GM21423 (cell line): ENCODE data around the gene SSR3.
A peak's percentile ranks its signal among the peaks of the same experiment; 100 is the strongest.
"Not testable (repeated sequence)": the region's sequence is repeated elsewhere in the genome, so short reads cannot be mapped to it uniquely, and the experiment has no call there.

Experiments
- ATAC-seq: cut with Tn5 transposase; IDR thresholded peaks from one replicate; pipeline ENCODE4 v1.9.1; 2021; ENCODE audit warnings: mild to moderate bottlenecking, moderate library complexity; ENCODE audit not compliant: unreplicated experiment

The SSR3 gene

DNA sequence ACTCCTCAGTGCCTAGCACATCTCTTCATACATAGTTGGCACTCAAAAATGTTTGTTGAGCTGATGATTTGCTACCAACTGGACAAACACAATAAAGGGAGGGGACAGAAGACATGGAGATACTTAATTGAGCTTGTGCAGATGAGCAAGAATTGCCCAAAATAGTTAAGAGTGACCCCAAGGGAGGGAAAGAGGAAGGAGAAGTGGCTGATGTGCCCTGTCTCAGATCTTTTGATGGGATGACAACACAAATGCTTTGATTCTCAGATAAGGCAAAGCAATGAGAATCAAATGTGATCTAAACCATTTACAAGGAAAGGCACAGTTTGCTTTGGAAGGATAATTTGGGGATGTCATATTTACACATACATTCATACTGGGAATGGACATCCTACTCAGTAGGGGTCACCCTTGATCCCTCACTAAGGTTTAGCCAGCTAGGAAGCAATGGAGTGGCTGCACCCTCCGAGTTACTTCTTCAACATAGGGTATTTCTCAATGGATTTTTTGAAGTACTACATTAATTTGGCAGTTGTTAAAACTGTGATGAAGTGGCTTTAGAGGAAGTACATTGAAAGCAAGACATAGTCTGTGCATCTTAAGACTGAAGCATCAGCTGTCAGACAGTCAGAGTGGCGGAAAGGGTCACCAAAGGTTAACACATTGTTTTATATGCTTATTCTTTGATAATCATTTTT, 21.9 kb upstream of the SSR3 start:
- ATAC-seq: no peak

DNA sequence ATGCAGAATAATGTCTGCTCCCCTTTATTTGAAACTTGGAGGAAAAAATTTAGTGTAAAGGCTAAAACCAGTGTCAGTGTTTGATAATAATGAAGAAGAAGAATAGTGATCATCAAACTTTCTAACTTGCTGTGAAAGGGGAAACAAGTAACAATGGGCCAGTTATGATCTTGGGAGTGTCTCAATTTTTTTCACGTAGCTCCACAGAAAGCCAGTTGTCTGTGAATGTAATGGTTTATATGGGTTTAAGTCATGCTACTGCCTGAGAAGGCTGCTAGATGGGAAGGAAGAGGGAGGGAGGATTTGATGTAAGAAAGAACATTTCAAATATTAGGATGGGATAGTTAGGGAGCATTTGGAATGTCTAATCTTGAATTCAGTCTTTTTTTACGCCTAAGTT, 21.1 kb upstream of the SSR3 start:
- ATAC-seq: no peak

DNA sequence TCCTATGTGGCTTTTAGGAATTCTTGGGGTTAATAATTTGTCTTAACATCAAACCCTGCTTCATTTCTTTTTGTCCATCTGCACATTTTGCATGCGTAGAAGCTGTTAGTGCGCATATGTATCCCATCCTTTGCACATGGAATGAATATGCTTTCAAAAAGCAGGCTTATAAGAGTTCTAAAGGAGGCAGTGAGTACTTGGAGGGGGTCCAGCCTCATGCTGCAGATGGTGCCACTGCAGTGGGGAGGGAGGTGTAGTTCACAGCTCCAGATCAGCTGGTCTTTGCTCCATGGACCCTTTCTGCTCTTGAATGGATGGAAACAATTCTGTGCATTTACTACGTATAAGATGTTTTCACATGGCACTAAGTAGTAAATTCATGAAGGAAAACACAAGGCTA, 20.7 kb upstream of the SSR3 start:
- ATAC-seq: no peak

DNA sequence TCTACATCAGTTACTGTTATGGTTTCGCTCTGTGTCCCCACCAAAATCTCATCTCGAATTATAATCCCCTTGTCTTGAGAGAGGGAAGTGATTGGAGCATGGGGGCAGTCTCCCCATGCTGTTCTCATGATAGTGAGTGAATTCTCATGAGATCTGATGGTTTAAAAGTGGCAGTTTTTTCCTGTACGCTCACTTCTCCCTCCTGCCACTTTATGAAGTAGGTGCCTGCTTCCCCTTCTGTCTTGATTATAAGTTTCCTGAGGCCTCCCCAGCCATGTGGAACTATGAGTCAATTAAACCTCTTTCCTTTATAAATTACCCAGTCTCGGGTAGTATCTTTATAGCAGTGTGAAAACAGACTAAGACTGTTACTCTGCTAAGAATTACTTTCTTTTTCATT, 15.0 kb upstream of the SSR3 start:
- not testable (repeated sequence) for ATAC-seq

DNA sequence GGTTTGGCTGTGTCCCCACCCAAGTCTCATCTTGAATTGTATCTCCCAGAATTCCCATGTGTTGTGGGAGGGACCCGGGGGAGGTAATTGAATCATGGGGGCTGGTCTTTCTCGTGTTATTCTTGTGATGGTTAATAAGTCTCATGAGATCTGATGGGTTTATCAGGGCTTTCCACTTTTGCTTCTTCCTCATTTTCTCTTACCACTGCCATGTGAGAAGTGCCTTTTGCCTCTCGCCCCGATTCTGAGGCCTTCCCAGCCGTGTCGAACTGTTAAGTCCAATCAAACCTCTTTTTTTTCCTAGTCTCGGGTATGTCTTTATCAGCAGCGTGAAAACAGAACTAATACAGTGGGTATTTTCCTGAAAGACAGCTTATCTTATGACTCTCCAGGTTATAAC, 14.1 kb upstream of the SSR3 start:
- not testable (repeated sequence) for ATAC-seq

DNA sequence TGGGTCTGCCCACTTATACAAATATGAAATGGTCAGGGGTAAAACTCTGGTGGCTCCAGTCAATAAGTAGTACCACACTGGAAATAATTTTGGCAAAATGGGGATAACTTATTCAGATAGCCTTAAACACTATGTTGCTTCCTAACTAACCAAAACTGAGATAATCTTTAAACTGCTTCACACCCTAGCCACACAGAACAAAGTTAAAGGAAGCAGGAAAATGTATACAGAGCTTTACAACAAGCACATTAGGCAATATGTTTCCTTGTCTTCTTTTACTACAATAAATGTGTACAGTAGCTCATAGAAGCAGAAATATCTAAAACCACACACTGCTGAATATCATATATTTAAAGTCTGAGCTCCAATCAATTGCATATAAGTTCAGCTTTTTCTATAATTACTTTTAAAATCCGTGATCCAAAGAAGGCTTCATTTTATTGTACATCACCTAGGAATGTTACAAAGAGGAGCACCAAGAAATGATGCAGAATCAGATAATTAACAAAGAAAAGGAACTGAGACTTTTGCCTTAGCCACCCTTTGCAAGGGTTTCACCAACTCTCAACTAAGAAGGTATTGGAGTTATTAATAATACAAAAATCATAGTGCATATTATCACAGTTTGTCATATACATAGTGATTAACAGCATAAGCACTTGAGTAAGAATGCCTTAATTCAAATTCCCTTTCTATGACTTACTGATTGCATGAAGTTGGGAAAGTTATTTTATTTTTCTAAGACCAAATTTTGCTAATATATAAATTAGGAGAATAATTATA, 9.2 kb upstream of the SSR3 start:
- no peak for ATAC-seq

DNA sequence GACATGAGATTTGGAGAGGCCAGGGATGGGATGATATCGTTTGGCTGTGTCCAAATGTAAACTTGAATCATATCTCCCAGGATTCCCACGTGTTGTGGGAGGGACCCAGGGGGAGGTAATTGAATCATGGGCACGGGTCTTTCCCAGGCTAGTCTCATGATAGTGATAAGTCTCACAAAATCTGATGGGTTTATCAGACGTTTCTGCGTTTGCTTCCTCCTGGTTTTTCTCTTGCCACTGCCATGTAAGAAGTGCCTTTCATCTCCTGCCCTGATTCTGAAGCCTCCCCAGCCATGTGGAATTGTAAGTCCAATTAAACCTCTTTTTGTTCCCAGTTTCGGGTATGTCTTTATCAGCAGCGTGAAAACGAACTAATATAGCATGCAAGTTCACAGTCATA, 7.6 kb upstream of the SSR3 start:
- ATAC-seq: not testable (repeated sequence)

DNA sequence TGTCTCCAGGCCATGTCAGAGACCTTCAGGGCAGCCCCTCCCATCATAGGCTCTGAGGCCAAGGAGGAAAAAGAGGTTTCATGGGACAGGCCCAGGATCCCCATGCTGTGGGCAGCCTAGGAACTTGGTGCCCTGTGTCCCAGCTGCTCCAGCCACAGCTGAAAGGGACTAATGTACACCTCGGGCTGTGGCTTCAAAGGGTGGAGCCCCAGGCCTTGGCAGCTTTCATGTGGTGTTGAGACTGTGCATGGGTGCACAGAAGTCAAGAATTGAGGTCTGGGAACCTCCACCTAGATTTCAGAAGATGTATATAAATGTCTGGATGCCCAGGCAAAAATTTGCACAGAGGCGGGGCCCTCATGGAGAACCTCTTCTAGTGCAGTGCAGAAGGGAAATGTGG, 6.6 kb upstream of the SSR3 start:
- no peak for ATAC-seq

DNA sequence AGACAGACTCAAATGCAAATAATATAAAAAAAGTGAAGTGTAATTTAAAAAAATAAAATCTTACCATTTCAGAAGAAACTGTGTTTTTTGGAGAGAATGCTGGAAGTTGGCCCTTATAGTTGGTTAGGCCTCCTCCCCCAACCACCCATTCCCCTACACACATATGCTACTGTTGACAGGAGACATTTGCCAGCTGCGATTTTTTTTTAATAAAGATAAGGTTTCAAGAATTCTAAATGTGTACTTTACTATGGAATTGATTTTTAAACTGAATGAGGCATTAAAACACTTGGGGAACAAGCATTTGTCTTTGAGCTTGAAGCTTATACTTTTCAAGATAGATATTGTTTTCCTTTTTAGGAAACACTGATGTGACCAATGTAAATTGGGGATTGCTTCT, 4.4 kb upstream of the SSR3 start:
- no peak for ATAC-seq

DNA sequence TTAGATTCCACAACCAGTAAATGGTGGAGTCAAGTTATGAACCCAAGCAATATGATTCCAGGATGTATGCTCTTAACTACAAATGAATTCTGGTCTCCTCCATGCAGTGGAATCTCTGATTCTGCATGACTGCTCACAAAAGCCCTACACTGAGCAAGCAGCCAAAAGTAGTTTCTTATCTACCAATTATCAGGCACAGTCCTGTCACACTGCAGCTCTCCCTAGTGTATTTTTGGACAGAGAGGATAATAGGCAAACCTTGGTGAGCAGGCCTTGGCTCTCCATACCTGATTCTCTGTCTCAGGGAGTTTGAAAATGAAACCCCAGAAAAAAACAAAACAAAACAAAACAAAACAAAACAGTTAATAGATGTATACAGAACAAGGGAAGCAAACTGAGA, 3.5 kb upstream of the SSR3 start:
- ATAC-seq: no peak

DNA sequence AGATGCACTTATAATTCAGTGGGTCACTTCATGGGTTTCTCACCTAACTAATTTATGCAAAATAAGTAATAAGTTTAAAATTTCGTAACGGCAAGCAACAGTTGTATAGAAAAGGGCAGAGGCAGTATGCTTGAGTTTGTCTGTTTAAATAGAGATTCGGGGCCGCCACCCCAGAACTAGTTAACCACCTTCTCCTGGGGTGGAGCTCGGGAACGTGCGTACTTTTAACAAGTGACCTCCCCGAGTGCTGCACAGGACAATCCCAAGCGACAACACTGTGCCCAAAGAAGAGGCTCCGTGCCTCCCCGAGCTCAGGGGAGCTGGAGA, 439 bp downstream of the SSR3 start:
- peak; percentile 10 for ATAC-seq

DNA sequence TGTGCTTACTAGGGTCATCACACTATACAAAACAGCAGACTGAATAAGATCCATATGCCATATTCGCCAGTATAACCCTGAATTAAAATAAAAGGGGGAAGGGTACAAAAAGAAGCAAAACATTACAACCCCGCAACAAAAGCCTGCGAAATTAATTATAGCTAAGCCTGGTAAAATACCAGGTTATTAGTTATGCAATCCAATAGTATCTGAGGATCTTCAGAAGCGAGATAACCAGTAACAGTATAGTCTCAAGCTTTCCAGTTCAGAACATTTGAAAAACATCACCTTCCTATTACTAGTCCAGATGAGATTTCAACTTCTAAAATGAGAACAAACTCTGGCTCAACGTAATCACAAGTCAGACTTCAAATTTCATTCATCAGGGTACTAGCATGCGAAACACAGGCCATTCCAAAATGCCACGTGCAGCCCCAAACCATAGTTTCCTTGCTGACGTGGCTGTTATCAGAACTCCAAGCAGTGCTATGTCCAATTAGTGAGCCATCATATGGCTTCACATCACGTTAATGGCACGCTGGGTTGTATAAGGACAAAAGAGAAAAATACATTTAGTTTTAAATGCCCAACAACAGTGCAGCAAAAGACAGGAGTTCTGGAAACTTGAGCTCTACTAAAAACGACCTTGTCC, 1.1 kb downstream of the SSR3 start:
- ATAC-seq: no peak

DNA sequence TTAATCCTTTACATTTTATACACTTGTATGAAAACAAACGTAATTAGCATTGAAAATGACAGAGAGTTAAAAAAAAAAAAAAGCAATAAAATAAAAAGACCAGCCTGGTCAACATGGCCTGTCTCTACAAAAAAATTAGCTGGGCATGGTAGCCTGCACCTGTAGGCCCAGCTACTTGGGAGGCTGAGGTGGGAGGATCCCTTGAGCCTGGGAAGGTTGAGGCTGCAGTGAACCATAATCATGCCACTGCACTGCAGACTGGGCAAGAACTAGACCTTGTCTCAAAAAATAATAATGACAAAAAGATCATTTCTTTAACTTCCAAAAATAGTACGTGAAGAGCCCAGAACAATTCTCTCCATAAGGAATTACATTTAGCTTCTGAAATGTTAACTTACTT, 1.9 kb downstream of the SSR3 start:
- no peak for ATAC-seq

DNA sequence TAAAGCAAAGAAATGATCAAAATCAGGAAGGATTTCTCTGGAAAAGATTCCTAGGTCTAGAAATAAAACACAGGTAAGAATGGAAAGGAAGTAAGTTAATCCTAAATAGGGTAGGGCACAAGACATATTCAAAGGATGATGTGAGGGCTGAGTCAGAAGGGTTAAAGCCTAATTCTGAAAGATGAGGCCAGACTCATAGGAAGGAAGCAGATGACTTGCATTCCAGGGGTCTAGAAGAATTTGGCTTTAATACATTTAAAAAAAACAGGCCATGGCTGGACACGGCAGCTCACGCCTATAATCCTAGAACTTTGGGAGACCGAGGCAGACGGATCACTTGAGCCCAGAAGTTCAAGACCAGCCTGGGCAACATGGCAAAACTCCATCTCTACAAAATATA, 3.2 kb downstream of the SSR3 start:
- no peak for ATAC-seq

DNA sequence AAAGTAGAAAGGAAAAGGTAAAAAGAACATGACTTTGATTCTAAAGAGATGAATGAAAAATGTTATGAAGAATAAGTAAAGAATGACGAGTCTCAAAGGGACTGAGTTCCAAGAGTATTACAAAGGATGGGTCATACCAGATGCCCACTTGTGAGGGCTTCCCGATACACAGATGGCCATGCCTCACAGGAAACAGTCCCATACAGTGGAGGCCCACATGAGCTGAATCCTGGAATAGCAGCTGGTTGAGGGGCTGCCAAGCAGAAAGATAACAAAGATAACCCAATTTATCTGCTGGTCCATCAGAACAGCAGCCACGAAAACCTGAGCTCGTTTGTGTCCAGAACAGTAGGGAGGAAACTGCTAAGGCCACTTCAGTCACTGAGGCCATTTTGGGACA, 3.7 kb downstream of the SSR3 start:
- ATAC-seq: no peak

DNA sequence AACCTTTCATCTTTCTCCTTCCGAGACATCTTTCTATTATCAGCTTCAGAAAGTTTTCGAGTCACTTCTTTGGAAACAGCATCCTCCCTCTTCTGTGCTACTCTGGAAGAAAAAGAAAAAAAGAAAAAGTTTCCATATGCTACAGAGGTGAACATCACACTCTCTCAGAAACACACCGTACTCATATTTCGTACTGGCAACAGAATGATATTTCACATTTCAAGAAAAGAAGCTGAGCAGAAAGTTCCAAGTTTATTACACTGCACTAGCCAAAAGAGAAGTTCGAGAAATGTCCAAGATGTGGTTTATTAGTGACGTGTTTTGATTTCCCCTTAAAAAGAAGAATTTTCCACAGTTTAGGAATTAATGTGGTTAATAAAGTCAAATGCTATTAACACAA, 6.0 kb downstream of the SSR3 start:
- ATAC-seq: no peak

DNA sequence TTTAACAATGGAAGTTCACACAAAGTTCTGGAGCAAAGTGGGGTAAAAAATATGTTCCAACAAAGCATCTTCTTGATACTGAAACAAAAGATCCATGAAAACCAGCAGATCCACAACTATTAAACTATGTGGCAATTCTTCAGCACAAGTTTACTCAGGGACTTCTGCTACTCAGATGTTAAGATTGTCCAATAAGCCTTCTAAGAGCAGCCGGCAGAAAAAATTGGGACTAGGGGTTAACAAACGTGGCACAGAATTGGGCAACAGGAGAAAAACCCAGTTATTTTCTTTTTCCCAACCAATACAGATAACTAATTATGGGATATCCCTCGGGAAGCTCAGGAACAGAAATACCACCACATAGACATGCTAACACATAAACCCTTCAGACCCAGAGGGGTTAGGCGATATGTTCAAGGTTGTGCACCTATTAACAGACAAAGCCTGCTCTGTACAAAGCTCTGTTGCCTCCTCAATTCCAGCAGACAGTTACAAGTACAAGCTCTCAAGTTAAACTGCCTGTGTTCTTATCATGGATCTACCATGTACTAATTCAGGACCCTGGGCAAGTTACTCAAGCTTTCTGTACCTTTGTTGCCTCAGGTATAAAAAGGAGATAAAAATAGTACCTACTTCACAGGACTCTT, 6.8 kb downstream of the SSR3 start:
- ATAC-seq: no peak

DNA sequence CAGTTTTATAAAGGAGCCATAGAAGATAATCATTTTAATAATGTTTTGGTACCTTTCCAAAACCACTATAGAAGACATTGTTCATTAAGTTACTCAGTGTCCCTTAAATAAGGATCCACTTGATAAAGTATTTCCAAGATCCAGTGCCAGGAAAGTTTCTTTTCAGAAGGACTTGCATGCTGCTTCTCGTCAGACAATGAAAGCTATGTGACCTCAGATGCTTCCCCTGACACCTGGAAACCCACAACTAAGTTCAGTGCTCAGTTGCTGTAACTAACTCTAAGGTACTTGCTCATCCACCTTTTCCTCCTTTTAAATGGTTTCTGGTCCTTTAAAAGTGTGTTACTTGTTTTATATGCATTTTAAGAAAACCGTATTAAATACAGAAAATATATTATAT, 7.3 kb downstream of the SSR3 start:
- no peak for ATAC-seq

DNA sequence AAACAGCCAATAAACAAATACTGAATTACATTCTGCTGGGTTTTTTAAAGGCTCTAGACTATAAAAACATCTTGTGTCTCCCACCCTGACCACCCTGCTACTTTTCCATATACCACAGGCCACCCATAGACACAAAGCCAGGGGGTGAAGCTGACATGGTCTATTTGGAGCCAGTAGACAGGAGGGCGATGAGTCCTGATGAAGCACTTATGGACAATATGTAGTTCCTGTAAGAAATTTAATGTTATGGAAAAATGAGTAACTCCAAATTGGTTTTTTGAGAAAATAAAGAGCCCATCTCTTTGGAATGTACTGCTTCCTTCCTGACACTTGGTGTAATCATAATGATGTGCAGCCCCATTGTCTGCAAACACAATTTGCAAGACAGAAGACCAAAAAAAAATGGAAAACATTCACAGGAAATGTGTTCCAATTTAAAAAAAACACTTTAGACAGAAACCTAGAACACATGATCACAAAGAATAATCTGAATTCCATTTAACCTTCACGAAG, 11.8 kb downstream of the SSR3 start:
- no peak for ATAC-seq

DNA sequence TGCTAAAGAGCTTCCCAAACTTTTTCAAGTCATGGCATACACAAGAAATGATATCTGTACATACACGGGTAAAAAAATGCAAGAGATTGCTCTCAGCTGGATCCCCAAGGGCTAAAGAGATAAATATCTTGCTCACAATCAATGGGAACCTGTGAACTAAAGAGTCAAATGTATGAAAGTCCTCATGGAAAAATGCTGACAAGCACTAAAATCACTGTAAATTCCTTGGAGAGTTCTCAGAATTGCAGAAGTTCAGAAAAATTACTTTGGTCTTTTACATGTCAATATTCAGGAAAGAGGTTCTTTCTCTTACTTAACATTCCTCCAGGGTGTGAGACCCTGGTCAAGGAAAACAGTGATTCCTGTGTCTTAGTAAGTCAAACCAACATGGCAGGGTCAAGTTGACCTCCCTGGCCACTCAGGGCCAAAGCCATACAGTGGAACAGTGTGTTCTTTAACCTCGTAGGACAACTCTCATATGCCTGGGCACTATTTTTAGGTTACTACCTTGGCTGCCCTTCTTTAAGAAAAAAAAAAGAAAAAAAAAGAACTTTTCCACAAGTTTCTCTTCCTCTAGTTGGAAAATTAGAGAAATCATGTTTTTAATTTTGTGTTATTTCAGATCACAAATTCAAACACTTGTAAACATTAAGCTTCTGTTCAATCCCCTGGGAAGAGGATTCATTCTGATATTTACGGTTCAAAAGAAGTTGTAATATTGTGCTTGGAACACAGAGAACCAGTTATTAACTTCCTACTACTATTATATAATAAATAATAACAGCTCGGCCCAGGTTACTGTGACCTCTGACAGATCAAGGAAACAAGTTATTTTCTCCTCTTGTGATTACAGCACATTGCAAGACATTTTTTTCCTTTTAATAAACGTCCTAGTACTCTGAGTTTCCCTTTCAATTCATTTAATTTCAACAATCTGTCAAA, 12.5 kb downstream of the SSR3 start:
- no peak for ATAC-seq

DNA sequence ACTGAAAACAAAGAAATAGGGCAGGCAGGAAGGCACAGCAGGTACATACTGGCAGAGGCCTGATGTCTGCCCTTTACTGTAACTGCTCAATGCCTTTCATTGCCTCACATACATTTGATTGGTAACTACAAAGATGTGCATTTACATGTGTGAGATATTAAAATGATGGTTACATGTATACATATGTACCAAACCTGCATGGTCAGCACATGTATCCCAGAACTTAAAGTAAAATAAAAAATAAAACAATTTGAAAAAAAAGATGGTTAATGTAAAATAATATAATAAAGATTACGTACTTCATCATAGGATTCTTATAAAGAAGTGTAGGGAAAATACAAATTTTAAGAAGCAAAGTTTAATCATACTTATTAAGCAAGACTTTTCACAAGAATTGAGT, 15.1 kb downstream of the SSR3 start:
- ATAC-seq: no peak
